Gastrocnemius medialis (tissue), 4 donors: ENCODE measurements around the gene CENPI. TPM values are rescaled to one million over a fixed set of nuclear protein-coding genes. Genes with fewer than 3 reads are reported as not detected.

Source experiments
- ATAC-seq, 2 donors: fragments of 150-250 bp; one replicate each; pipeline ENCODE4 v1.9.1; 2016
- DNase-seq, 2 donors: peaks; one replicate each; pipeline ENCODE4 v3.0.0-alpha.2; 2019
- H3K27ac ChIP-seq, 4 donors: fragments of 200-600 bp; sonication (generic); 1 replicate in 1 of 4; 2 replicates in 3 of 4; pipeline ENCODE4 v1.5.1; 2016 to 2018; ENCODE audit warnings: mild to moderate bottlenecking in 2 of 4, moderate library complexity in 1 of 4
- H3K27me3 ChIP-seq, 3 donors: fragments of 200-600 bp; sonication (generic) in 2 of 3; 1 replicate in 1 of 3; 2 replicates in 2 of 3; pipeline versions ENCODE4 v1.5.1 to v1.6.0; 2016 to 2019; ENCODE audit warnings: mild to moderate bottlenecking in 1 of 3, moderate library complexity in 1 of 3
- H3K36me3 ChIP-seq, 2 donors: fragments of 200-600 bp; sonication (generic) in 1 of 2; one replicate each; pipeline ENCODE4 v1.5.1; 2017 to 2018
- H3K4me1 ChIP-seq, 2 donors: fragments of 200-600 bp; sonication (generic) in 1 of 2; one replicate each; pipeline ENCODE4 v1.5.1; 2016 to 2017; ENCODE audit warnings: mild to moderate bottlenecking in 2 of 2
- H3K4me3 ChIP-seq, 4 donors: fragments of 200-600 bp; sonication (generic) in 3 of 4; 1 replicate in 1 of 4; 2 replicates in 3 of 4; pipeline ENCODE4 v1.5.1; 2016 to 2019; ENCODE audit warnings: mild to moderate bottlenecking in 2 of 4
- H3K9me3 ChIP-seq, 3 donors: fragments of 200-600 bp; sonication (generic) in 2 of 3; 1 replicate in 1 of 3; 2 replicates in 2 of 3; pipeline ENCODE4 v1.5.1; 2016 to 2019
- POLR2A ChIP-seq, 2 donors: fragments of 450-650 bp; IDR thresholded peaks; one replicate each; pipeline ENCODE4 v1.6.1; 2017; ENCODE audit warnings: antibody characterized with exemption in 2 of 2, mild to moderate bottlenecking in 2 of 2, moderate library complexity in 2 of 2
- in situ Hi-C, 4 donors: fragments of 200-750 bp; cut with MboI; loops; one replicate each; pipeline versions ENCODE4 v1.15.0 to v1.8.0; 2017; ENCODE audit warnings: low sequenced_read_pairs in 4 of 4
- intact Hi-C: fragments of 100-400 bp; cut with DNase I; formaldehyde crosslinking; loops from one replicate; pipeline ENCODE4 v1.15.1; 2023; ENCODE audit warnings: low total_unique reads
- total RNA-seq, 4 donors: library from RNA; depleted of rRNA; stranded (reverse); fragments of >200 nt; gene quantifications; one replicate each; pipeline versions ENCODE4 v1.1.0 to v1.2.3, GENCODE V29; 2016
- TF ChIP-seq, protein P1 (sequence below), 5 experiments: fragments of 450-650 bp in 3 of 5; fragments of 200-600 bp in 2 of 5; sonication (generic) in 2 of 5; IDR thresholded peaks in 4 of 5; conservative IDR thresholded peaks in 1 of 5; 1 replicate in 4 of 5; 2 replicates in 1 of 5; pipeline ENCODE4 v1.5.1; 2016 to 2019; ENCODE audit warnings: antibody characterized with exemption in 5 of 5, mild to moderate bottlenecking in 3 of 5, moderate library complexity in 3 of 5

Gene CENPI
- total RNA-seq, 4 donors from 2014 or later = 0.62 to 0.66 TPM; not detected in 2

DNA sequence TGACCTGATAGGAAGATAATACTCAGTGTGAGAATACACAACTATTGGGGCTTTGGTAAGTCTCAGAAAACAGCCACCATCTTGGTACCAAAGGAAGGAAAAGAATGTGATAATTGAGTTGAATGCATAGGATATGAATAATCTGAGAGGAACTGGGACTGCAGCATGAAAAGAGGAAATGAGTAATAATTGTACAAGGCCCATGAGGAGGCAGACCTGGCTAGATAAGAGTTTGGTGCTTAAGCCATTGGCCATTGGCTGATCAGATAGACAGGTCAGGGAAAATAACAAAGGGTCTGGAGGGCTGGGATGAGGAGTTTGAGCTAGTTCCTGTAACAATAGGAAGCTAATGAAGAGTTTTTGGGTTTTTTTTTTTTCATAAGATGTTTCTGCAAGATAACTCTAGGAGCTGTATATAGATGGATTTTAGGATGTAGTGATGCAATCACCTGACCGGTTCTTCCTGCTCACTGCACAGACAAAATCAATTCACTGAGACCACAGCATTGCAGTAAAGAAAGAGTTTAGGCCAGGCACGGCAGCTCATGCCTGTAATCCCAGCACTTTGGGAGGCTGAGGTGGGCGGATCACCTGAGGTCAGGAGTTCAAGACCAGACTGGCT, 40.8 kb upstream of the CENPI start:
- no peak for ATAC-seq
- no peak for TF ChIP-seq POLR2A (IDR thresholded peaks at IDR 0.05)
- TF ChIP-seq, protein P1, sequence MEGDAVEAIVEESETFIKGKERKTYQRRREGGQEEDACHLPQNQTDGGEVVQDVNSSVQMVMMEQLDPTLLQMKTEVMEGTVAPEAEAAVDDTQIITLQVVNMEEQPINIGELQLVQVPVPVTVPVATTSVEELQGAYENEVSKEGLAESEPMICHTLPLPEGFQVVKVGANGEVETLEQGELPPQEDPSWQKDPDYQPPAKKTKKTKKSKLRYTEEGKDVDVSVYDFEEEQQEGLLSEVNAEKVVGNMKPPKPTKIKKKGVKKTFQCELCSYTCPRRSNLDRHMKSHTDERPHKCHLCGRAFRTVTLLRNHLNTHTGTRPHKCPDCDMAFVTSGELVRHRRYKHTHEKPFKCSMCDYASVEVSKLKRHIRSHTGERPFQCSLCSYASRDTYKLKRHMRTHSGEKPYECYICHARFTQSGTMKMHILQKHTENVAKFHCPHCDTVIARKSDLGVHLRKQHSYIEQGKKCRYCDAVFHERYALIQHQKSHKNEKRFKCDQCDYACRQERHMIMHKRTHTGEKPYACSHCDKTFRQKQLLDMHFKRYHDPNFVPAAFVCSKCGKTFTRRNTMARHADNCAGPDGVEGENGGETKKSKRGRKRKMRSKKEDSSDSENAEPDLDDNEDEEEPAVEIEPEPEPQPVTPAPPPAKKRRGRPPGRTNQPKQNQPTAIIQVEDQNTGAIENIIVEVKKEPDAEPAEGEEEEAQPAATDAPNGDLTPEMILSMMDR (IDR thresholded peaks at IDR 0.05 in 4 of 5, conservative IDR thresholded peaks at IDR 0.05 in 1 of 5) = no peak
- Histone ChIP-seq H3K9me3 (no peaks in the 10 kb centered on the region), H3K36me3 (no peaks in the 10 kb centered on the region), H3K27ac (no peak overlapping the region), H3K4me3 (no peak overlapping the region), H3K27me3 (no peaks in the 10 kb centered on the region), H3K4me1 (no peaks in the 10 kb centered on the region)
- in situ Hi-C loops (no loop called here), intact Hi-C loops (no loop called here)
- DNase-seq = no peak

DNA sequence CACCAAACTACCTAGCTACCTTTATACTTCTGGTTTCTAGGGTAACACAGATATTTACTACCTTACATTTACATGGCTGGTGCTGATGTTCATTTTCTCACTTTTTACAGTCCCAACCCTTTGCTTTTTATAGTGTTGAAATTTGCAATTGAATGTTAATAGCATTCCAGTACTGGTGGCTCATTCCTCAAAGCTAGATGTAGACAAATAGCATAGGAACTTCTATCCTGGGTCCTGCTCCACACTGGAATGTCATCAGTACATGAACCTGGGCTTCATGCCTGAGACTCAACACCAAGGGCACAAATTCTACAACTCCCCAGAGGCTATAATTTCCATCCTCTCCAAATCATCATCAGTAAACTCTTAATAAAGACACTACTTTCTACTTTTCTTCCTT, 35.8 kb upstream of the CENPI start:
- ATAC-seq (no peak), DNase-seq (no peak)
- Histone ChIP-seq H3K9me3 (no peaks in the 10 kb centered on the region), H3K27me3 (no peaks in the 10 kb centered on the region), H3K4me3 (no peak overlapping the region), H3K36me3 (no peaks in the 10 kb centered on the region), H3K4me1 (no peaks in the 10 kb centered on the region), H3K27ac (no peak overlapping the region)
- no peak for TF ChIP-seq POLR2A (IDR thresholded peaks at IDR 0.05)
- TF ChIP-seq, protein P1 (IDR thresholded peaks at IDR 0.05 in 4 of 5, conservative IDR thresholded peaks at IDR 0.05 in 1 of 5) = no peak
- in situ Hi-C loops (no loop called here), intact Hi-C loops (no loop called here)

DNA sequence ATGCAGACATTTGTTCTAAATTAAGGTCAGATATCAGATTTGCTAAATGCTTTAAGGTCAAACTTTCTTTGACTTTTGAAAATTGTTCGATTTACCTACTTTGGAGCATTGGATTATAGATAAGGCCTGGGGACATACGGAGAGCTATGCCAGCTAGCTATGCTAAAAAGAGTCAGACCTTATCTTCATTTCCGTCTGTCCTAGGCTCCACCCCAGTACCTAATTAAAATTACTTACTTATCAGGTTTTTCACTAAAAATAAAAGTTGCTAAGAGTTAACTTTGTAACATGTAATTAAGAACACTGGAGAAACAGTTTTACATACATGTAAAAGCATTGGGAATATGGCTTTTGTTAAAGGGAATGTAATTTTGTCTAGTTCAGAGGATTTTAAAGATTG, 26.4 kb upstream of the CENPI start:
- DNase-seq = no peak
- H3K27ac ChIP-seq = no peak overlapping the region
- intact Hi-C loops = no loop called here
- in situ Hi-C loops = no loop called here
- H3K27me3 ChIP-seq = no peaks in the 10 kb centered on the region
- TF ChIP-seq POLR2A (IDR thresholded peaks at IDR 0.05) = no peak
- no peaks in the 10 kb centered on the region for H3K4me1 ChIP-seq
- H3K4me3 ChIP-seq = no peak overlapping the region
- H3K36me3 ChIP-seq = no peaks in the 10 kb centered on the region
- H3K9me3 ChIP-seq = no peaks in the 10 kb centered on the region
- no peak for ATAC-seq

DNA sequence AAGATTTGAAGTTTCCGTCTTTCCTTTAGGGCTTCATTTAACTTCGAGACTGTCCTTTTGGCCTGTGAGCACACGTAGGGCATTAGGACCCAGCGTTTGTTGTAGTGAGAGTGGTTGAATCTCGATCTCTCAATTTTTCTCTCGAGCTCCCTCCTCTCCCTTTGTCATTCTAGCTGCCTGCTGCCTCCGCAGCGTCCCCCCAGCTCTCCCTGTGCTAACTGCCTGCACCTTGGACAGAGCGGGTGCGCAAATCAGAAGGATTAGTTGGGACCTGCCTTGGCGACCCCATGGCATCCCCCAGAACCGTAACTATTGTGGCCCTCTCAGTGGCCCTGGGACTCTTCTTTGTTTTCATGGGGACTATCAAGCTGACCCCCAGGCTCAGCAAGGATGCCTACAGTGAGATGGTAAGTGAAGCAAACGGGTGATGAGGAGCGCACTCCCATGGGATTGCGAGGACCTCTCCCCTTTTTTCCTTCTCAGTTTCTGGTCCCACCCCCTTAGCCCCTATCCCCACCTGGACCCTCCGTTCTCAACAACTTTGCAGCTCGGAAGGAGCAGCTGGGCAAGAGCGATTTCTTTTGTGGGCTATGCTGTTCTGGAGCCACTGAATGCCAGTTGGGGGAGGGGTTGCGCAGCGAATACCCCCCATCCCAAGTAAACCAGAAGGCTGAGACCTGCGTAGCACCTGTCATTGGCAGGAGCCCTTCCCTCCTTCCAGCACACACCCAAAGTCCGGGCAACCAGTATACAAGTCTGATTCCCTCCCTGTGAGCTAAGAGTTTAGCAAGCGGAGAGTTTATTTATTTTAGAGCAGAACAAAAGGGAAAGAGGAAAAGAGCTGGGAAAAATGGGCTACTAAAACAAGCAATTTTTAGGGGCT, 19.0 kb upstream of the CENPI start, which contains the start of gene TMEM35A:
Gene TMEM35A, plus strand, starts transcription at position 164 of the 883 bp plus-strand sequence. Its CDS starts 124 bp downstream, at position 288.
- H3K36me3 ChIP-seq = no peaks in the 10 kb centered on the region
- in situ Hi-C loops (no loop called here), intact Hi-C loops (no loop called here)
- H3K4me1 ChIP-seq = no peaks in the 10 kb centered on the region
- DNase-seq (no peak), ATAC-seq (no peak)
- peak within 1 kb of the TSS in 3 of 4 donors; percentile 9 to 27 (median 17) for H3K4me3 ChIP-seq
- H3K27ac ChIP-seq = no peak within 1 kb of the TSS
- H3K9me3 ChIP-seq = no peaks in the 10 kb centered on the region
- TF ChIP-seq, protein P1 (IDR thresholded peaks at IDR 0.05 in 4 of 5, conservative IDR thresholded peaks at IDR 0.05 in 1 of 5) = no peak
- no peak for TF ChIP-seq POLR2A (IDR thresholded peaks at IDR 0.05)
- peaks cover 0 to 9% (median 6%) of the 10 kb centered on the region in 3 donors for H3K27me3 ChIP-seq

DNA sequence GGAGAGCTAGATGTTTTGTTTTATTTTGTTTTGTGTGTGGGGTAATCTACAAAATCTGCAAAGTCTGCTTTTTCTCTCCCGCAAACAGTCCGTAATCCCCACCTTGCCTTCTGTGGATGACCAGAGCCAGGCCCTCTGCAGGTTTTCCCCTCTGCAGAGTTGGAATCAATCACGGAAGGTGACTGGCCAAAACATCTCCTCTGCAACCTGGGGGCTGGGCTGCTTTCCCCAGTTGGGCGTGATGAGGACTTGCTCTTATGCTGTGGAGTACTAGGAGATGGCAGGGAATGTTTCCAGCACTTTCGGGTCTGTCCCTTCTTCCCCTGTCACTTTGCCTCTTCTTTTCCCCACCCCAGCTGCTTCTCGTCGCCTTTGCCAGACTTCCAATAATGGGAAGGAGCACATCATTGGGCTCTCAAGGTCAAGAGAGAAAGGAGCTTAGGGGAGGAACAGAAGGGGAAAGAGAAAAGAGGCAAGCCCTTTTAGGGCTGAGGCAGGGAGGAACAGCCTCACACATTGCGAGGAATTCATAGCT, 18.2 kb upstream of the CENPI start:
- no peak for TF ChIP-seq POLR2A (IDR thresholded peaks at IDR 0.05)
- TF ChIP-seq, protein P1 (IDR thresholded peaks at IDR 0.05 in 4 of 5, conservative IDR thresholded peaks at IDR 0.05 in 1 of 5) = no peak
- Histone ChIP-seq H3K27me3 (peaks cover 0 to 13% (median 6%) of the 10 kb centered on the region in 3 donors), H3K4me1 (no peaks in the 10 kb centered on the region), H3K9me3 (no peaks in the 10 kb centered on the region), H3K36me3 (no peaks in the 10 kb centered on the region), H3K4me3 (peak overlapping the region in 2 of 4 donors; percentile 17 to 27), H3K27ac (no peak overlapping the region)
- intact Hi-C loops = no loop called here
- no peak for DNase-seq
- in situ Hi-C loops = no loop called here
- no peak for ATAC-seq
